Endothelial cell of umbilical vein (primary cell): ENCODE results near the gene LIG4. TPM values are rescaled to one million over a fixed set of nuclear protein-coding genes. Genes with fewer than 3 reads are reported as not detected.
A peak's percentile ranks its signal among the peaks of the same experiment; 100 is the strongest.

ENCODE experiments used
- Bru-seq: library from RNA; stranded (reverse); fragments of 400-500 nt; gene quantifications from one replicate; lab custom pipeline; 2021; lab: Mats Ljungman, UMichigan
- BruChase-seq, 2 experiments: library from RNA; stranded (reverse); fragments of 400-500 nt; gene quantifications; one replicate each; lab custom pipeline; 2021; lab: Mats Ljungman, UMichigan
- BruUV-seq: library from RNA; stranded (reverse); fragments of 400-500 nt; replicated peaks from 2 replicates; lab custom pipeline; 2021; lab: Mats Ljungman, UMichigan
- CTCF ChIA-PET: fragments of 300-600, 350-600 bp; sonication (Branson Sonifier 250); formaldehyde crosslinking; loops from one replicate; lab custom pipeline; 2021; ENCODE audit warnings: antibody characterized with exemption, inconsistent platforms; lab: Charles Lee
- POLR2A ChIA-PET: fragments of 300-600, 350-600 bp; sonication (Branson Sonifier 250); formaldehyde crosslinking; loops from one replicate; lab custom pipeline; 2021; ENCODE audit warnings: antibody characterized with exemption, inconsistent platforms; lab: Charles Lee
- DNase-seq: peaks from one replicate; pipeline ENCODE4 v3.0.0-alpha.2; 2011; ENCODE audit warnings: low read depth, low spot score
- FAIRE-seq: peaks from 2 replicates; lab custom pipeline; 2011; peaks lifted over from hg19 to GRCh38; lab: Jason Lieb, UNC
- H2AFZ ChIP-seq: 2 replicates; pipeline ENCODE4 v1.6.0; 2012; ENCODE audit warnings: low read depth, low read length, control low read depth, inconsistent platforms
- H3K27ac ChIP-seq: 2 replicates; pipeline ENCODE4 v1.5.1; 2011; ENCODE audit warnings: low read depth, mild to moderate bottlenecking, control low read depth, low read length, moderate library complexity; ENCODE audit not compliant: insufficient read depth
- H3K27me3 ChIP-seq, 2 experiments: 2 replicates each; pipeline versions ENCODE4 v1.6.0 to v1.6.1; 2011; ENCODE audit warnings: low read length in 2 of 2, mixed read lengths in 1 of 2; ENCODE audit not compliant: control insufficient read depth in 2 of 2, insufficient read depth in 2 of 2
- H3K36me3 ChIP-seq, 2 experiments: 2 replicates in 1 of 2; 3 replicates in 1 of 2; pipeline ENCODE4 v1.5.1; 2011; ENCODE audit warnings: low read length in 2 of 2, mild to moderate bottlenecking in 1 of 2, moderate library complexity in 1 of 2; ENCODE audit not compliant: control insufficient read depth in 2 of 2, insufficient read depth in 2 of 2; ENCODE audit errors: extremely low read depth in 1 of 2
- H3K4me1 ChIP-seq: 3 replicates; pipeline ENCODE4 v1.5.1; 2011; ENCODE audit warnings: mild to moderate bottlenecking, low read length; ENCODE audit not compliant: control insufficient read depth, insufficient read depth; ENCODE audit errors: extremely low read depth
- H3K4me2 ChIP-seq: 2 replicates; pipeline ENCODE4 v1.6.1; 2011; ENCODE audit warnings: low read length, control low read depth, mixed read lengths; ENCODE audit not compliant: insufficient read depth
- H3K4me3 ChIP-seq, 3 experiments: fragments of 200-600 bp in 1 of 3; sonication (generic), shearing (Covaris generic) in 1 of 3; replicated peaks in 1 of 3; 2 replicates each; pipeline ENCODE4 v1.5.1; 2011 to 2016; ENCODE audit warnings: control low read depth in 3 of 3, low read length in 3 of 3, mild to moderate bottlenecking in 2 of 3, inconsistent platforms in 1 of 3, low read depth in 1 of 3, moderate library complexity in 1 of 3; ENCODE audit not compliant: insufficient read depth in 1 of 3
- H3K79me2 ChIP-seq: 2 replicates; pipeline ENCODE4 v1.6.0; 2012; ENCODE audit warnings: low read length, inconsistent platforms; ENCODE audit not compliant: control insufficient read depth, insufficient read depth
- H3K9ac ChIP-seq: replicated peaks from 2 replicates; pipeline ENCODE3; 2011; ENCODE audit warnings: low read length, control low read depth; ENCODE audit not compliant: insufficient read depth; ENCODE audit errors: extremely low read depth
- H3K9me1 ChIP-seq: replicated peaks from 3 replicates; pipeline ENCODE4 v1.6.0; 2011; ENCODE audit warnings: mild to moderate bottlenecking, low read length; ENCODE audit not compliant: control insufficient read depth, insufficient read depth; ENCODE audit errors: extremely low read depth
- H3K9me3 ChIP-seq: replicated peaks from 2 replicates; pipeline ENCODE4 v1.5.1; 2012; ENCODE audit warnings: low read length, inconsistent platforms; ENCODE audit not compliant: control insufficient read depth, insufficient read depth
- H4K20me1 ChIP-seq: replicated peaks from 2 replicates; pipeline ENCODE3; 2011; ENCODE audit warnings: mild to moderate bottlenecking, low read length; ENCODE audit not compliant: control insufficient read depth, insufficient read depth; ENCODE audit errors: extremely low read depth
- CTCF ChIP-seq, 2 donors: IDR thresholded peaks; 1 replicate in 1 of 2; 2 replicates in 1 of 2; pipeline ENCODE4 v1.5.1; 2011; ENCODE audit warnings: low read length in 2 of 2, mild to moderate bottlenecking in 2 of 2, moderate library complexity in 2 of 2, control low read depth in 1 of 2, inconsistent platforms in 1 of 2, low read depth in 1 of 2; ENCODE audit not compliant: insufficient read depth in 1 of 2; ENCODE audit errors: extremely low read depth in 1 of 2
- EZH2 ChIP-seq: IDR thresholded peaks from 2 replicates; pipeline ENCODE4 v1.6.1; 2012; ENCODE audit warnings: borderline replicate concordance, low read depth, mild to moderate bottlenecking, moderate library complexity, low read length, inconsistent platforms; ENCODE audit not compliant: severe bottlenecking
- FOS ChIP-seq: IDR thresholded peaks from 2 replicates; pipeline ENCODE4 v1.6.1; 2011; ENCODE audit warnings: mild to moderate bottlenecking, low read length, moderate library complexity, borderline replicate concordance; ENCODE audit not compliant: insufficient read depth
- GATA2 ChIP-seq: IDR thresholded peaks from 2 replicates; pipeline ENCODE4 v1.7.0; 2011; ENCODE audit warnings: low read depth, mild to moderate bottlenecking, moderate library complexity, mixed read lengths, low read length; ENCODE audit not compliant: insufficient read length, insufficient read depth
- JUN ChIP-seq: IDR thresholded peaks from 2 replicates; pipeline ENCODE4 v1.6.1; 2011; ENCODE audit warnings: borderline replicate concordance, low read depth; ENCODE audit not compliant: insufficient read length, insufficient read depth
- MYC ChIP-seq: IDR thresholded peaks from one replicate; pipeline ENCODE4 v1.6.1; 2011; ENCODE audit warnings: mild to moderate bottlenecking, low read depth, low read length
- POLR2A ChIP-seq: IDR thresholded peaks from 2 replicates; pipeline ENCODE4 v1.6.1; 2012; ENCODE audit warnings: low read depth, mild to moderate bottlenecking, control low read depth, low read length
- POLR2AphosphoS5 ChIP-seq: IDR thresholded peaks from 2 replicates; pipeline ENCODE4 v1.6.1; 2012; ENCODE audit warnings: low read depth, mild to moderate bottlenecking, control low read depth, low read length, moderate library complexity; ENCODE audit not compliant: insufficient read depth
- dilution Hi-C: fragments of 300-500 bp; cut with MboI; formaldehyde crosslinking; loops from one replicate; pipeline ENCODE4 v1.15.0; 2019; ENCODE audit warnings: low sequenced_read_pairs; ENCODE audit not compliant: extremely low pct_ligation_motif_present
- intact Hi-C: fragments of 100-400 bp; cut with micrococcal nuclease; formaldehyde crosslinking; loops from one replicate; pipeline ENCODE4 v1.10.0; 2022
- long read RNA-seq: library from polyadenylated mRNA; stranded (forward); transcript quantifications from one replicate; pipeline ENCODE4 v2.0.0, GENCODE V29; 2021
- polyA minus RNA-seq, 3 experiments: library from RNA; depleted of rRNA, polyadenylated mRNA; stranded (reverse); fragments of >200 nt; gene quantifications; 1 replicate in 1 of 3; 2 replicates in 2 of 3; pipeline ENCODE4 v1.2.3, GENCODE V29; 2011
- polyA plus RNA-seq, 4 experiments: library from polyadenylated mRNA; depleted of rRNA in 3 of 4; stranded (reverse) in 3 of 4; unstranded in 1 of 4; fragments of >200 nt; gene quantifications; 2 replicates each; pipeline versions ENCODE4 v1.2.1 to v1.2.3, GENCODE V29; 2011 to 2012; ENCODE audit warnings: missing spikeins in 1 of 4
- total RNA-seq: library from RNA; stranded (reverse); gene quantifications from 2 replicates; pipeline ENCODE4 v1.2.3, GENCODE V29; 2021
- TF ChIP-seq, protein P1 (sequence below): IDR thresholded peaks from 2 replicates; pipeline ENCODE4 v1.6.1; 2011; ENCODE audit not compliant: insufficient read depth, insufficient read length

The LIG4 gene
- total RNA-seq (9.2 and 10.9 TPM in 2 replicates), polyA plus RNA-seq (2.4 and 3.0 TPM in 2 replicates), polyA minus RNA-seq (5.2 and 5.8 TPM in 2 replicates), Bru-seq, nascent RNA (percentile 70 among the genes with signal in this experiment), BruChase-seq, experiment 1, labeled RNA remaining after a 6-hour chase (percentile 85 among the genes with signal in this experiment), BruChase-seq, experiment 2, labeled RNA remaining after a 2-hour chase (percentile 91 among the genes with signal in this experiment)
- polyA plus RNA-seq (2011; cell fraction: cytosol; rRNA removed): 4.5 and 4.6 TPM in 2 replicates
- polyA plus RNA-seq (2011; cell fraction: nucleus; rRNA removed): 7.4 and 10.1 TPM in 2 replicates
- polyA plus RNA-seq (2012): 9.6 and 12.9 TPM in 2 replicates
- 3.8 TPM for polyA minus RNA-seq (2011; cell fraction: cytosol; rRNA and poly(A)+ RNA removed)
- polyA minus RNA-seq (2011; cell fraction: nucleus; rRNA and poly(A)+ RNA removed): 2.9 and 5.7 TPM in 2 replicates
- long read RNA-seq, full-length matches to known transcripts: 21 of 29 reads
- long read RNA-seq, partial matches to known transcripts: 0 of 29 reads
- long read RNA-seq, other reads (novel, unspliced or antisense): 8 of 29 reads

DNA sequence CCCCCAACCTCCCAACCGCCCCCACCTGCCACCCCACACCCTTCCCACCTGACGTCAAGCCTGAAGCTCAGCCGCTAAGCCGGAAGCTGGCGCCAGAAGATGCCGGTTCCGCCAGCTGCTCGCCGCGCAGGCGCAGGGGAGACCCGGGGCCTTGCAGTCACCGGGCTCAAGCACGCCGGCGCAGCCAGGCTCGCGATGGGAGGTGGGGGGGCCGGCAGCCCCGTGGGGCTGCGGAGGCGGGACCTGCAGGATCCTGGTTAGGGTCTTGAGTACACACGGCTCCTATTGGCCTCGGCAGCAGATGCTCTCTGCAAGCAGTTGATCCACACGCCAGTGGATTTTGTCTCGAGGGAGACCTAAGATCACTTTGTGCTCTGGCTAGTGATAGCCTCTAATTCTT, at the start of gene LIG4:
Gene LIG4 (minus strand): TSS at position 101 of the 400 bp plus-strand sequence. CDS start 4,268 bp downstream, outside the sequence.
- CTCF ChIA-PET: interaction anchor here (1.0 kb wide), 2 partner anchors 38 to 1013 kb away, joined by 3 to 4 read pairs; no protein-coding TSS in a partner anchor
- peak within 1 kb of the TSS; percentile 94 for H3K4me2 ChIP-seq
- H3K79me2 ChIP-seq: peaks cover 28% of the 10 kb centered on the region
- POLR2A ChIA-PET: no interaction called here
- H3K4me1 ChIP-seq: peaks cover 18% of the 10 kb centered on the region
- dilution Hi-C loops: no loop called here
- peaks cover 0 to 5% of the 10 kb centered on the region in 2 experiments for H3K36me3 ChIP-seq
- TF ChIP-seq, protein P1, sequence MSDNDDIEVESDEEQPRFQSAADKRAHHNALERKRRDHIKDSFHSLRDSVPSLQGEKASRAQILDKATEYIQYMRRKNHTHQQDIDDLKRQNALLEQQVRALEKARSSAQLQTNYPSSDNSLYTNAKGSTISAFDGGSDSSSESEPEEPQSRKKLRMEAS: peak; percentile 48
- TF ChIP-seq JUN: no peak
- peak; percentile 77 for TF ChIP-seq POLR2A
- TF ChIP-seq FOS: no peak
- TF ChIP-seq GATA2: no peak
- TF ChIP-seq MYC: no peak
- no peak for TF ChIP-seq CTCF (IDR thresholded peaks at IDR 0.05; ENCODE audit: extremely low read depth in 1 of 2, insufficient read depth in 1 of 2, low read depth in 1 of 2, low read length in 2 of 2)
- peak; percentile 69 for TF ChIP-seq POLR2AphosphoS5
- TF ChIP-seq EZH2: no peak
- peak; percentile 92 for DNase-seq
- intact Hi-C loops: loop anchor here (1.0 to 10.0 kb wide), 3 partner anchors 941 to 1572 kb away; partner anchors contain the start of gene IRS2
- peak within 1 kb of the TSS; percentile 99 for H2AFZ ChIP-seq
- H3K27ac ChIP-seq: peak within 1 kb of the TSS; percentile 58
- H3K9me3 ChIP-seq: no peaks in the 10 kb centered on the region
- peak; percentile 84 for FAIRE-seq
- no peaks in the 10 kb centered on the region for H4K20me1 ChIP-seq
- no TSS peak for BruUV-seq
- H3K27me3 ChIP-seq: no peaks in the 10 kb centered on the region
- H3K9ac ChIP-seq: peak within 1 kb of the TSS; percentile 62
- H3K4me3 ChIP-seq: peak within 1 kb of the TSS; percentile 44 to 70 (median 69)
- H3K9me1 ChIP-seq: no peaks in the 10 kb centered on the region
